ENCODE measurements around the gene CHD9. TPM values are rescaled to one million over a fixed set of nuclear protein-coding genes. Genes with fewer than 3 reads are reported as not detected.

The CHD9 gene, protein sequence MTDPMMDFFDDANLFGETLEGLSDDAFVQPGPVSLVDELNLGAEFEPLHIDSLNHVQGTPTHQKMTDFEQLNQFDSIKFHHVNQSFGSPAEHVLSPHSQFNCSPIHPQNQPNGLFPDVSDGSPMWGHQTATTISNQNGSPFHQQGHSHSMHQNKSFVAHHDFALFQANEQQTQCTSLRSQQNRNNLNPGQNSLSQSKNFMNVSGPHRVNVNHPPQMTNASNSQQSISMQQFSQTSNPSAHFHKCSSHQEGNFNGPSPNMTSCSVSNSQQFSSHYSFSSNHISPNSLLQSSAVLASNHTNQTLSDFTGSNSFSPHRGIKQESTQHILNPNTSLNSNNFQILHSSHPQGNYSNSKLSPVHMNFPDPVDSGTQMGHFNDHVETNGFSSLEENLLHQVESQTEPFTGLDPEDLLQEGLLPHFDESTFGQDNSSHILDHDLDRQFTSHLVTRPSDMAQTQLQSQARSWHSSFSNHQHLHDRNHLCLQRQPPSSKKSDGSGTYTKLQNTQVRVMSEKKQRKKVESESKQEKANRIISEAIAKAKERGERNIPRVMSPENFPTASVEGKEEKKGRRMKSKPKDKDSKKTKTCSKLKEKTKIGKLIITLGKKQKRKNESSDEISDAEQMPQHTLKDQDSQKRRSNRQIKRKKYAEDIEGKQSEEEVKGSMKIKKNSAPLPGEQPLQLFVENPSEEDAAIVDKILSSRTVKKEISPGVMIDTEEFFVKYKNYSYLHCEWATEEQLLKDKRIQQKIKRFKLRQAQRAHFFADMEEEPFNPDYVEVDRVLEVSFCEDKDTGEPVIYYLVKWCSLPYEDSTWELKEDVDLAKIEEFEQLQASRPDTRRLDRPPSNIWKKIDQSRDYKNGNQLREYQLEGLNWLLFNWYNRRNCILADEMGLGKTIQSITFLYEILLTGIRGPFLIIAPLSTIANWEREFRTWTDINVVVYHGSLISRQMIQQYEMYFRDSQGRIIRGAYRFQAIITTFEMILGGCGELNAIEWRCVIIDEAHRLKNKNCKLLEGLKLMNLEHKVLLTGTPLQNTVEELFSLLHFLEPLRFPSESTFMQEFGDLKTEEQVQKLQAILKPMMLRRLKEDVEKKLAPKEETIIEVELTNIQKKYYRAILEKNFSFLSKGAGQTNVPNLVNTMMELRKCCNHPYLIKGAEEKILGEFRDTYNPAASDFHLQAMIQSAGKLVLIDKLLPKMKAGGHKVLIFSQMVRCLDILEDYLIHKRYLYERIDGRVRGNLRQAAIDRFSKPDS (N-terminal part only)
- total RNA-seq (2014; rRNA removed; shearing (Covaris generic)) = 14.6 and 20.5 TPM in 2 replicates
- polyA plus RNA-seq (2015; cell fraction: cytosol; rRNA removed) = 12.4 and 12.8 TPM in 2 replicates
- polyA plus RNA-seq (2015; cell fraction: nucleus; rRNA removed) = 37.2 and 40.9 TPM in 2 replicates

DNA sequence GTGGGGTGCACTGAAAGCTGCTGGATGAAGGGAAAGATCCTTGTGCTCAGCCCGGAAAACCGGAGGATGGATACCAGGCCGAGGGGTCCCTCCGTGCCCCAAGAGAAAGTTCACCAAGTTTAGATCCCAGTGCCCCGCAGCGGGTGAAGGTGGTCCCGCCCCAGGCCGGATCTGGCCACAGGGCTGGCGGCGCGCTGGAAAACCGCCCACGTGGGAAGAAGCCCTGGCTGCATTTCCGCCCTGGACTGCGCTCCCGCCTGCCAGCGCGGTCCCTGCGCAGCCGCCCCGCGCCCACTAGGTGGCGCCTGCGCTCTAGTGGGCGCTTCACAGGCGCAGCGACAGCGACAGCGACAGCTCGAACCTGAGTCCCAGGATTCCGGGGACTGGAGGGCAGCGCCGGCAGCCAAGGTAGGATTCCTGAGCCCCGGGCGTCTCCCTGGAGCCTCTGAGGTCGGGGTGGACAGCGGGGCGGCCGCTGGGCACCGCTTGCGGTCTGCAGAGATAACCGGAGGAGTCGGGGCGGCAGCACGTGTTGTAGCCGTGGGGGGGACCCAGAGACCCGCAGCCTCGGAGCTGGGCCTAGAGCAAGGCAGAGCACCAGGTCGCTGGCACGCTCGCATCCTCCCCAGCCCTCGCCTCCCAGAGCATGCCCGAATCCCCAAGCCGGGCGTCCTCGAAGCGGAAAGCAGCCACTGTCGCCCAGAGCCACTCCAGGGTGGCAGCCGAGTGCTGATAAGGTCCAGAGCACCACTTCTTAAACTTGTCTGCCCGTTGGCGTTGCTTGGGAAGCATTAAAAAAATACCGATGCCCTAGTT is at the start of gene CHD9:
Gene CHD9, plus strand, starts transcription at position 322 of the 816 bp plus-strand sequence. CDS start 101,099 bp downstream, outside the sequence.
- DNase-seq (ENCODE audit: low read depth) = peak; percentile 89

DNA sequence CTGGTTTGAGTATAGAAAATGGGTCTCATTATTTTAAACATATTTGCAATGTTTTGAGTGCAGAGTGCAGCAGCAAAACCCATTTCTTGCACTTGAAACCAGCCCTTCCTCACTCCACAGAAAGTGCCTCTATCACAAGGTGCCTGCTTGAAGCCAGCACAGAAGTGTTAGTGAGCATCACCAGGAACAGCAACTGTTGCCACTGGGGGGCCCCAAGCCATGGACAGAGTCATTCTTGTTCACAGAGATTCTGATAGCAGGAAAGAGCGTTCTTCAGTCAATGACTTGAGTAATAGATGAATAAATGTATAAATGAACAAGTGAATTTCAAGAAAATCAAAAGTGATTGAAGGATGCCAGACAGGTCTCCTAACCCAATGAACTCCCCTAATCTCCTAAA is 47.7 kb upstream of the CHD9 start:
- no peak for DNase-seq (ENCODE audit: low read depth)

DNA sequence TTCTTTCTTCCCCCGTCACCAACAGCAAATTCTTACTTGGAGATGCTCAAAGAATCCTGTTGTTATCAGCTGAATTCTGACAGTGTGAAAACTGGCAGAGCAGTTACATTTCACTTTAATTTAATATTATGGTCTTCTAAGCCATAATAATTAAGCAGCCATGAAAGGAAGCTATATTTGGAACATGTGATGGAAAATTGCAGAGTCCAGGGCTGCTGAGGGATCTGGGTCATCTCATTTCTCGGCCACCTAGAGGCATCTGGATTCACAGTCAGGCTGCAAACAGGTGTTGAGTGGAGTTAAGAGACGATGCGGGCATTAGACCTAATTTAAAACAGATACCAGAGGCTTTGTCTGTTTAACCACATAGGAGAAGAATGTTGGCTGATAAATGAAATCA is 40.5 kb upstream of the CHD9 start:
- no peak for DNase-seq (ENCODE audit: low read depth)

- DNase-seq (ENCODE audit: low read depth) = no peak
Observed at GRCh38 chr16:53018834-53019416, 35.9 kb upstream of the CHD9 start.

DNA sequence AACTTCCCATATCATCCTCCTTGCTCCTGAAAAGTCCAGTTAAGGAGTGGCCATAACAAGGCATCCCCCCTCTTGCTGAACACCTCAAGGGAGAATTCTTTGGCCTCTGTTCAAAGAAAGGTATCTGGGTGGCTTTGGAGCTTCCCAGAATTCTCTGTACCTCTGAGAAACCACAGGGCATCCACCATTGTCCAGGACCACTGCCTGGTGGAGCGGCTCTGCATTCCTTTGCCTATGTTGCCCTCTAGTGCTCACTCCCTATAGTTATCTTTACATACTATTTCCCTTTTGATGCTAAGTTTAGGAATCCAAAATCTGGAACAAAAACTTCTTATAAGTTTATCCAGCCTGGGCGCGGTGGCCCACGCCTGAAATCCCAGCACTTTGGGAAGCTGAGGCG is 32.4 kb upstream of the CHD9 start:
- peak; percentile 47 for DNase-seq (ENCODE audit: low read depth)

- DNase-seq (ENCODE audit: low read depth) = no peak
Observed at GRCh38 chr16:53024045-53024444, 30.7 kb upstream of the CHD9 start.

GRCh38 chr16:53029971-53030370 is 24.8 kb upstream of the CHD9 start:
- DNase-seq (ENCODE audit: low read depth) = no peak

- no peak for DNase-seq (ENCODE audit: low read depth)
Observed at GRCh38 chr16:53031323-53031942, 23.4 kb upstream of the CHD9 start.

DNA sequence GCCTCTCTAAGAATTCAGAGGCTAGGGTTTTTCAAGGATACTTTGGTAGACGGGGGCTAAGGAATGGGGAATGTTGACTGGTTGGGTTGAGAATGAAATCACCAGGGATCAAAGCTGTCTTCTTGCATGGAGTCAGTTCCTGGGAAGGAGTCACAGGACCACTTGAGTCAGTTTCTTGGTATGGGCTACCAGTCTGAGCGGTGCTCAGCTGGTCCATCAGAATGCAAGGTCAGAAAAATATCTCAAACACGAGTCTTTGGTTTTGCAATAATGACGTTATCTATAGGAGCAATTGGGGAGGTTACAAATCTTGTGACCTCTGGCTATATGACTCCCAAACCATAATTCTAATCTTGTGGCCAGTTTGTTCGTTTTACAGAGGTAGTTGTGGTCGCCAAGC is 20.5 kb upstream of the CHD9 start:
- DNase-seq (ENCODE audit: low read depth) = no peak

DNA sequence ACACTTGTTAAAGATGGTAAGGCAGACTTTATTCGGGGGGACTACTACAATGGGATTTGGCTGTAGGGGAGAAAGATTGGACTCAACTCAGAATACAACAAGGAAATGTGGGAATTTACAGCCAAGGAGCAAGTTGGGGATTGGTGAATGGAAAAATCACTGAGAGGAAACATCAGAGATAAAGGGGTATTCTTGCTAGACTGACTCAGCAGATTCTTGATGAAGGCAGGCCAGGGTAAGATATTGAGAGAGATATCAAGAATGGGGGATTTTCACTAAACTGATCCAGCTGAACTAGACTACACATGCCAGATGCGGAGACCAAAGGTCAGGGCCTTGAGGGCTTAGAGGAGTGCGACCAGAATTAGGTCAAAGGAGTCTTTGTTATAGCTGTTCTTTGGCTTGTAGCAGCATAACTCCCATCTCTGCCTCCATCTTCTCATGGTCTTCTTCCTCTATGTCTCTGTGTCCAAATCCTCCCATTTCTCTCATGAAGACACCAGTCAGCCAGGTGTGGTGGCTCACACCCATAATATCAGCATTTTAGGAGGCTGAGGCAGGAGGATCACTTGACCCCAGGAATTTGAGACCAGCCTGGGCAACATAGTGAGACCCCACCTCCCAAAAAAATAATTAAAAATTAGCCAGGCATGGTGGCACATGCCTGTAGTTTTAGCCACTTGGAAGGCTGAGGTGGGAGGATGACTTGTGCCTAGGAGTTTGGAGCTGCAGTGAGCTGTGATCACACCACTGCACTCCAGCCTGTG is 19.4 kb upstream of the CHD9 start:
- no peak for DNase-seq (ENCODE audit: low read depth)

DNA sequence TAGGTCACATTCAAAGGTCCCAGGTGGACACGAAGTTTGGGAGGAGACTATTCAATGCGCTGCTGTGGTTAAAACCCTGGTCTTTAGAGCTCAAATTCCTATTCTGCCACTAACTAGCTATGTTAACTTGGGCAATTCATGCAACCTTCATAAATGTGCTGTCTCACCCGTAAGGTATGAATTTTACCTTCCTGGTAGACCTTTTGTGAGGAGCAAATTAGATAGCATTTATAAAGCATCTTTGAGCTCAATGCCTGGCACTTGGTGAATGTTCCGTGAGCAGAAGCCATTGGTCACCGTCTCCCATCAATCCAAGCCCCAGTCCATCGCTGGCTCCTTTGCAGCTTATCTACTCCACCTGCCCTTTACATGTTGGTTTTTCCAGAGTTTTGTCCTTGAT is 18.7 kb upstream of the CHD9 start:
- DNase-seq (ENCODE audit: low read depth) = no peak

DNA sequence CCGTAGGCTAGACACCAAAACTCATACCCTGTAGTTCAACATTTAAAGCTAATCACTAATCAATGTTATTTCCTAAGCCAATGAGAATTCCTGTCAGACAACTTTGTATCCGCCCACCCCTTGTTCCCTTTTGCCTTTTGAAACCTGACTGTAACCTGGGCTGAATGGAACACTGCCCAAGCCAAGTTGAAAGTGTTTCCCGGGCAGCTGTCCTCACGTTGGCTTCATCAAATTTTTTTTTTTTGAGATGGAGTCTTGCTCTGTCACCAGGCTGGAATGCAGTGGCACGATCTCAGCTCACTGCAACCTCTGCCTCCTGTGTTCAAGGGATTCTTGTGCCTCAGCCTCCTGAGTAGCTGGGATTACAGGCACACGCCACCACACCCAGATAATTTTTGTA is 18.1 kb upstream of the CHD9 start:
- DNase-seq (ENCODE audit: low read depth) = peak; percentile 38

DNA sequence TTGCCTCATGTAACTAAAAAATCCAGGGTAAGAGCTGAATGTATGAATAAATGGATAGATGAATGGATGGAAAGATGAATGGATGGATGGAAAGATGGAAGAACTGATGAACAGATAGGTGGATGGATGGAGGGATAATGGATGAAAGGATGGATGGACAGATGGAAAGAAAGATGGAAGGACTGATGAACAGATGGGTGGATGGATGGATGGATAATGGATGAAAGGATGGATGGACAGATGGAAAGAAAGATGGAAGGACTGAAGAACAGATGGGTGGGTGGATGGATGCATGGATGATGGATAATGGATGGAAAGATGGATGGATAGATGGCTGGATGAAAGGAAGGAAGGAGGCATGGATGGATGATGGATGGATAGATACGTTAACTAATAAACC is 14.0 kb upstream of the CHD9 start:
- no peak for DNase-seq (ENCODE audit: low read depth)

- no peak for DNase-seq (ENCODE audit: low read depth)
Observed at GRCh38 chr16:53041320-53042051, 13.3 kb upstream of the CHD9 start.

DNA sequence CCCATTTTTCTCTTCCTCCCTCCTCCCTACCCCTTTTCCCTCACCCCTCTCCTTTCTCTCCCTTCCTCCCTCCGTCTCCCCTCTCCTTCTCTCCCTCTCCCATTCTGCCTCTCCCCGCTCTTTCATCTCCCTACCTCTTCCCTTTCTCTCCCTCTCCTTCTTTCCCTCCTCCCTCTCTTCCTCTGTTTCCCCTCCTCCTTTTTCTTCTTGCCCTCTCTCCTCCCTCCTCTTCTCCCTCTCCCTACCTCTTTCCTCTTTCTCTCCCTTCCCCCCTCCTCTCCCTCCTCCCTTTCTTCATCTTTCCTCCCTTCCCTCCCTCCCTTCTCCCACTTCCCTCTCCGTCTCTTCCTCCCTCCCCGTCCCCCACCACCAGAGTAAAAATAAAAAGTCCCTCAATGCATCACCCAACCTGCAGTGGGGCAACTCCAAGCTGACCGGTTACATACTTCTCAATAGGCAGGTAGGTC is 12.5 kb upstream of the CHD9 start:
- no peak for DNase-seq (ENCODE audit: low read depth)

GRCh38 chr16:53043428-53043831 is 11.4 kb upstream of the CHD9 start:
- DNase-seq (ENCODE audit: low read depth) = no peak

DNA sequence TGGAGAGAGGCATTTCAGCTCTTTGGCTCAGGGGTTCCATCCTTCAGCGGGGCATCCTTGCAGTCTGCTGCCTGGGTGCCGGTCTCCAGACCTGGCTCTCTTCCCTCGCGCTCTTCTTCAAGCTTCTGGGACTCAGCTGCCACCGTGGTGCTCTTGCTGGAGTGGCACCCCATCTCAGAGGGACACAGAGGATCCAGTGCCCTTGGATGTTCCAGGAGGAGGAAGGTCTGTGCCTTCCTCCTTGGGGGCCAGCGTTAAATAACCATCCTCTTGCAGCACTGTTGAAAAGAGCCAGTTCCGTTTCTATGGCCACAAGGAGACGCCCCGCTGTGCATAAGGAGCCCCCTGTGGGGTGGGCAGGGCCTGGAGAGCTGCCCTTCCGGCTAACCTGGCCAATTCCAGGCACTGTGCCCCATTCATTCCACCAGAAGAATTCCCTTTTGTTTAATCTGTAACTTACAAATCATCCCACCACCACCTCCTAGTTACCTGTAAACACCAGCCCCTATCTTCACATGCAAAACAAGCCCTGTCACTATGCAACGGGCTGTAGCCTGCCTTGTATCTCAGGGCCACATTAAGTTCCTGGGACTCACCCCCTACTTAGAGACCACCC is 10.7 kb upstream of the CHD9 start:
- DNase-seq (ENCODE audit: low read depth) = peak; percentile 23
